CD14-positive monocyte (primary cell): ENCODE results near the gene MAPRE2. TPM values are rescaled to one million over a fixed set of nuclear protein-coding genes. Genes with fewer than 3 reads are reported as not detected.
A peak's percentile ranks its signal among the peaks of the same experiment; 100 is the strongest.

ENCODE experiments used
- DNase-seq, 3 donors: peaks; one replicate each; pipeline ENCODE4 v3.0.0-alpha.2; 2011 to 2022
- H2AFZ ChIP-seq: 2 replicates; pipeline ENCODE4 v1.6.0; 2012; ENCODE audit warnings: mild to moderate bottlenecking, low read depth, low read length, inconsistent platforms; ENCODE audit not compliant: insufficient read depth, poor library complexity, severe bottlenecking
- H3K27ac ChIP-seq, 2 donors: 1 replicate in 1 of 2; 2 replicates in 1 of 2; pipeline ENCODE4 v1.5.1; 2012 to 2013; ENCODE audit warnings: low read length in 2 of 2, control low read depth in 1 of 2, inconsistent platforms in 1 of 2, low read depth in 1 of 2, mild to moderate bottlenecking in 1 of 2
- H3K27me3 ChIP-seq, 2 donors: one replicate each; pipeline versions ENCODE4 v1.6.0 to v1.6.1; 2011 to 2013; ENCODE audit warnings: low read length in 2 of 2; ENCODE audit not compliant: control insufficient read depth in 2 of 2, insufficient read depth in 2 of 2
- H3K36me3 ChIP-seq, 2 donors: replicated peaks in 1 of 2; 1 replicate in 1 of 2; 2 replicates in 1 of 2; pipeline versions ENCODE4 v1.5.1 to v1.6.1; 2012 to 2013; ENCODE audit warnings: low read length in 2 of 2, control low read depth in 1 of 2, inconsistent platforms in 1 of 2, mild to moderate bottlenecking in 1 of 2; ENCODE audit not compliant: insufficient read depth in 2 of 2, control insufficient read depth in 1 of 2
- H3K4me1 ChIP-seq, 2 donors: 1 replicate in 1 of 2; 2 replicates in 1 of 2; pipeline versions ENCODE4 v1.5.1 to v1.6.1; 2012 to 2013; ENCODE audit warnings: low read length in 2 of 2, control low read depth in 1 of 2, inconsistent platforms in 1 of 2, mild to moderate bottlenecking in 1 of 2, moderate library complexity in 1 of 2; ENCODE audit not compliant: insufficient read depth in 2 of 2, control insufficient read depth in 1 of 2
- H3K4me2 ChIP-seq: replicated peaks from 2 replicates; pipeline ENCODE3; 2012; ENCODE audit warnings: low read length, moderate library complexity, mild to moderate bottlenecking; ENCODE audit not compliant: poor library complexity, severe bottlenecking; ENCODE audit errors: extremely low read depth
- H3K4me3 ChIP-seq, 3 experiments: fragments of 200-600 bp in 1 of 3; sonication (generic) in 1 of 3; replicated peaks in 1 of 3; 1 replicate in 2 of 3; 2 replicates in 1 of 3; pipeline ENCODE4 v1.5.1; 2011 to 2013; ENCODE audit warnings: low read length in 3 of 3, mild to moderate bottlenecking in 3 of 3, control low read depth in 2 of 3, low read depth in 2 of 3, inconsistent platforms in 1 of 3, moderate library complexity in 1 of 3
- H3K79me2 ChIP-seq: 2 replicates; pipeline ENCODE4 v1.6.0; 2012; ENCODE audit warnings: mild to moderate bottlenecking, control low read depth, inconsistent platforms, low read length, moderate library complexity; ENCODE audit not compliant: insufficient read depth
- H3K9ac ChIP-seq: 2 replicates; pipeline ENCODE4 v1.6.0; 2017; ENCODE audit warnings: low read length, mild to moderate bottlenecking; ENCODE audit not compliant: insufficient read depth, poor library complexity, severe bottlenecking
- H3K9me3 ChIP-seq, 2 donors: replicated peaks in 1 of 2; 1 replicate in 1 of 2; 2 replicates in 1 of 2; pipeline versions ENCODE4 v1.5.1 to v1.6.1; 2012 to 2013; ENCODE audit warnings: low read length in 2 of 2, control low read depth in 1 of 2; ENCODE audit not compliant: control insufficient read depth in 1 of 2, insufficient read depth in 1 of 2
- H4K20me1 ChIP-seq: 2 replicates; pipeline ENCODE4 v1.6.0; 2012; ENCODE audit warnings: mild to moderate bottlenecking, low read length, control low read depth, moderate library complexity; ENCODE audit not compliant: insufficient read depth
- H3K27ac Mint-ChIP-seq, 7 donors: one replicate each; pipeline ENCODE4 v1.8.0; 2020; ENCODE audit warnings: mild to moderate bottlenecking in 7 of 7, mixed read lengths in 7 of 7, moderate library complexity in 6 of 7, inconsistent platforms in 2 of 7
- H3K27me3 Mint-ChIP-seq, 3 donors: one replicate each; pipeline ENCODE4 v1.8.0; 2021 to 2022; ENCODE audit warnings: low read depth in 3 of 3, mild to moderate bottlenecking in 3 of 3, mixed read lengths in 3 of 3, moderate library complexity in 3 of 3, inconsistent platforms in 1 of 3
- H3K36me3 Mint-ChIP-seq, 2 donors: one replicate each; pipeline ENCODE4 v1.8.0; 2020; ENCODE audit warnings: mixed read lengths in 2 of 2, inconsistent platforms in 1 of 2, mild to moderate bottlenecking in 1 of 2
- H3K4me1 Mint-ChIP-seq: one replicate; pipeline ENCODE4 v1.8.0; 2020; ENCODE audit warnings: mild to moderate bottlenecking, mixed read lengths
- H3K4me3 Mint-ChIP-seq, 2 donors: one replicate each; pipeline ENCODE4 v1.8.0; 2020; ENCODE audit warnings: mild to moderate bottlenecking in 2 of 2, mixed read lengths in 2 of 2, moderate library complexity in 1 of 2
- H3K9me3 Mint-ChIP-seq, 7 donors: one replicate each; pipeline ENCODE4 v1.8.0; 2020 to 2022; ENCODE audit warnings: mixed read lengths in 7 of 7, mild to moderate bottlenecking in 6 of 7, moderate library complexity in 6 of 7, inconsistent platforms in 2 of 7
- CTCF ChIP-seq: fragments of 200-600 bp; IDR thresholded peaks from one replicate; pipeline ENCODE4 v1.8.0; 2022; ENCODE audit warnings: antibody characterized with exemption, mild to moderate bottlenecking
- WGBS: methylation state at CpG from one replicate; pipeline ENCODE4 v1.1.5; 2013; ENCODE audit warnings: missing lambda C conversion rate; ENCODE audit not compliant: insufficient coverage; 5-methylcytosine and 5-hydroxymethylcytosine counted together
- intact Hi-C, 2 donors: fragments of 100-400 bp; cut with micrococcal nuclease; formaldehyde crosslinking; loops; one replicate each; pipeline versions ENCODE4 v1.15.0 to v1.15.1; 2023
- polyA plus RNA-seq, 3 donors: library from polyadenylated mRNA; depleted of rRNA in 1 of 3; unstranded in 2 of 3; stranded (reverse) in 1 of 3; fragments of 300-500 nt in 2 of 3; fragments of >200 nt in 1 of 3; fragmentation: Illumina TruSeq in 2 of 3; gene quantifications; 1 replicate in 2 of 3; 2 replicates in 1 of 3; pipeline ENCODE4 v1.2.3, GENCODE V29; 2012 to 2021

Gene MAPRE2
- polyA plus RNA-seq, 3 donors, result 22.0 to 48.1 (median 37.1) TPM

DNA sequence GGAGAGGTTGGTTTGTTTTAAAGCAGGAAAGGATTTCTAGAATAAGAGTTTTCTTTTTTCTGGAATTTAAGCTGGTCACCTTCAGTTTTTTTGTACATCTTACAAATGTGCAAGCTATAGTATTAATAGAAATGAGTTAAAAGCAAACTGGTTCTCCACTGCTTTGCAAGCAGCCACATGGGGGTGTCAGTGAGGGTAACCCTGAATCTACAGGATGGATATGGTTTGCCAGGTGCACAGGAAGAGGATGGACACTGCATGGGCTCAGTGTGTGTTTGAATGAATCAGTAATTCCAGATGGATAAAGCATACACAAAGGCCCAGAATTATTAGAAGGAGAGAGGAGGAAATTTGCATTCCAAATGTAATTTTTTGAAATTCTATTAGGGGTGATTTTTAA, 89.0 kb downstream of the MAPRE2 start:
- Mint-ChIP-seq H3K4me1 (no peaks in the 10 kb centered on the region), H3K36me3 (peaks cover 67 to 77% of the 10 kb centered on the region in 2 donors), H3K27ac (peak overlapping the region in 1 of 7 donors; percentile 48), H3K9me3 (no peaks in the 10 kb centered on the region), H3K4me3 (no peak overlapping the region), H3K27me3 (no peaks in the 10 kb centered on the region)
- H3K27me3 ChIP-seq, result no peaks in the 10 kb centered on the region
- no peak overlapping the region for H3K27ac ChIP-seq
- no peak for TF ChIP-seq CTCF
- H3K4me3 ChIP-seq, result no peak overlapping the region
- no peak for DNase-seq
- no peaks in the 10 kb centered on the region for H3K4me1 ChIP-seq
- H2AFZ ChIP-seq, result no peak overlapping the region
- no peak overlapping the region for H3K4me2 ChIP-seq
- H3K9me3 ChIP-seq, result no peaks in the 10 kb centered on the region
- peaks cover 32 to 90% of the 10 kb centered on the region in 2 donors for H3K36me3 ChIP-seq
- no peaks in the 10 kb centered on the region for H3K79me2 ChIP-seq
- peaks cover 4% of the 10 kb centered on the region for H4K20me1 ChIP-seq
- intact Hi-C loops, result no loop called here
- H3K9ac ChIP-seq, result no peak overlapping the region

GRCh38 chr18:35131387-35132020, 90.3 kb downstream of the MAPRE2 start:
- H3K27me3 Mint-ChIP-seq, result no peaks in the 10 kb centered on the region
- intact Hi-C loops, result no loop called here
- no peaks in the 10 kb centered on the region for H3K9me3 Mint-ChIP-seq
- DNase-seq, result no peak
- no peak overlapping the region for H3K4me3 ChIP-seq
- no peak for TF ChIP-seq CTCF
- H3K4me3 Mint-ChIP-seq, result no peak overlapping the region
- H3K27ac ChIP-seq, result no peak overlapping the region
- peak overlapping the region in 1 of 7 donors; percentile 34 for H3K27ac Mint-ChIP-seq
- H3K27me3 ChIP-seq, result no peaks in the 10 kb centered on the region
- no peaks in the 10 kb centered on the region for H3K9me3 ChIP-seq
- H3K4me1 Mint-ChIP-seq, result no peaks in the 10 kb centered on the region
- no peaks in the 10 kb centered on the region for H4K20me1 ChIP-seq
- H3K4me2 ChIP-seq, result no peak overlapping the region
- no peaks in the 10 kb centered on the region for H3K4me1 ChIP-seq
- no peaks in the 10 kb centered on the region for H3K79me2 ChIP-seq
- WGBS, result 100% methylated on average over 5 of the region's 8 CpGs
- no peak overlapping the region for H2AFZ ChIP-seq
- H3K36me3 Mint-ChIP-seq, result peaks cover 79 to 85% of the 10 kb centered on the region in 2 donors
- H3K36me3 ChIP-seq, result peaks cover 43 to 100% of the 10 kb centered on the region in 2 donors
- no peak overlapping the region for H3K9ac ChIP-seq
